ENCODE data around the gene HOXB2. TPM values are rescaled to one million over a fixed set of nuclear protein-coding genes. Genes with fewer than 3 reads are reported as not detected.

HOXB2 gene
- polyA plus RNA-seq, 4 donors: 42.3 to 63.0 (median 53.9) TPM

- no peak for DNase-seq (ENCODE audit: low read depth in 4 of 4, low spot score in 2 of 4)
Measured at GRCh38 chr17:48567646-48568354, 22.9 kb upstream of the HOXB2 start.

DNA sequence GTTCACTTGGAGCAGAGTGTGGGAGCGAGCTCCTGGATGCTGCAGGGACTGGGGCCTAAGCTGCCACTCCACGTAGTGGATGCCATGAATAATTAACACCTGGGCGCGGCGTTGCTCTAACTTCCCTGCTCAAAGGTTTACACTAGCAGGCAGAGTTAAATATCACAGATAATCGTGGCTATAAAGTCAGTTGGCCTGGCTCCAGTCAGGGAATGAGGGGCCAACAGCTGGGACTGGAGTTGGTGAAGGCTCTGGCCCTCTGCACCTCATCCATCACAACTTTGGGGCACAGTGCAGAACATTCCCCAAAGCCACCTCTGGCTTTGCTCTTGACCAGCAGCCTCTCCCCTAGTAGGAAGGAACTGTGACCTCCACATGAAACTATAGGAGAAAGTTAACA, 22.3 kb upstream of the HOXB2 start:
- no peak for DNase-seq (ENCODE audit: low read depth in 4 of 4, low spot score in 2 of 4)

DNA sequence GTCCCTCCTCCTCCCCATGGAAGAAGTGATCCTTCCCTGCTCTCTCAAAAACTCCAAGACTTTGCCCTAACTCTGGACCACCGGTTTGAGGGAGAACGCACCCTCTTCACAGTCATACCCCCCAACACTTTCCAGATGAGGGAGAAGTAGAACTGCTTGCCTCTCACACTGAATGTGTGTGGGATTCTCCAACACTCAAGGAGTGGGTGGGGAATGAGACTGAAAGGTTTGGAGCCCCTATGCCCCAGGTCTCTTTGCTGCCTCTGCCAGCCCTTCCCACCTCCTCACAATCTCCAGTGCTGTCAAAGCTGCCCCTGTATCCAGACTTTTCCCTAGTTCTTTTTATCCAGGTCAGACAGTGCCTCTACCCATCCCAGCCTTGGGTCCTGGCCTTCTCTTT, 21.8 kb upstream of the HOXB2 start:
- no peak for DNase-seq (ENCODE audit: low read depth in 4 of 4, low spot score in 2 of 4)

GRCh38 chr17:48565925-48566710, 21.2 kb upstream of the HOXB2 start:
- DNase-seq (ENCODE audit: low read depth in 4 of 4, low spot score in 2 of 4): no peak

- DNase-seq (ENCODE audit: low read depth in 4 of 4, low spot score in 2 of 4): no peak
Measured at GRCh38 chr17:48565022-48565554, 20.2 kb upstream of the HOXB2 start.

DNA sequence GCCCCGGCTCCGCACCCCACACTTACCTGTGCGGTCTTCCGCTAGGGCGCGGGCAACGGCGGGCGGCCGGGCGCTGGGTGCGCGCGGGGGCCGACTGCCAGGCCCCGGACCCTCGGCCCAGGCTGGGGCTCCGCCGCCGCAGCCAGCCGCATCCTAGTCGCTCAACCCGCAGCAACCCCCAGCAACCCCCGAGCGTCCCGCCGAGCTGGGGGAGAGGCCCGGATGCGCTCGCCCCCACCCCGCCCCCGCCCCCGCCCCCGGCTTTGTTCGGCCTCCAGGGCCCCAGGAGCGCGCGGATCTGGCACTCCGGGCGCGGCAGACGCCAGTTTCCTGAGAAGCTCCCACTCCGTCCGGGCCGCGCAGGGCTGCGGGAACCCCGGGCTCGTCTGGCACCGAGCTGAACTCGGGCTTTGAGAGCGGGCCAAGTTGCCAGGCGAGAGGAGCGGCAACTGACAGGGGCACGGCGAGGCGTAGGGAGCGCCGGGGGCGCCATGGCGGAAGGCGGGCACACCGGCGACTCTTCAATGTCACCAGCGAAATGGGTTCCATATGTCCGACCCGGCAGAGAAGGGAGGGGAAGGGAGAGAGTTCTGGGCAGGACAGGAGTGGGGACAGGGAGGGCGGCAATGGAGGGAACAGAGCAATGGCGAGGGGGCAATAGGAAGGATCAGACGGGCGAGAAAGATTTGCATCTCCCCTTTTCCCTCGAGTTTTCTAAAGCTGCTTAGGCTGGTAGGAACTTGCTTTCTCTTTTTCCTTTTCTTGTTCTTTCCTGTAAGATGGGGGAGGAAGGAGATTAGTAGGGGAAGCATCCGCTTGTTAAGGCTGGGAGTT, 19.5 kb upstream of the HOXB2 start:
- DNase-seq (ENCODE audit: low read depth in 4 of 4, low spot score in 2 of 4): no peak

GRCh38 chr17:48563867-48564187, 18.9 kb upstream of the HOXB2 start:
- no peak for DNase-seq (ENCODE audit: low read depth in 4 of 4, low spot score in 2 of 4)

DNA sequence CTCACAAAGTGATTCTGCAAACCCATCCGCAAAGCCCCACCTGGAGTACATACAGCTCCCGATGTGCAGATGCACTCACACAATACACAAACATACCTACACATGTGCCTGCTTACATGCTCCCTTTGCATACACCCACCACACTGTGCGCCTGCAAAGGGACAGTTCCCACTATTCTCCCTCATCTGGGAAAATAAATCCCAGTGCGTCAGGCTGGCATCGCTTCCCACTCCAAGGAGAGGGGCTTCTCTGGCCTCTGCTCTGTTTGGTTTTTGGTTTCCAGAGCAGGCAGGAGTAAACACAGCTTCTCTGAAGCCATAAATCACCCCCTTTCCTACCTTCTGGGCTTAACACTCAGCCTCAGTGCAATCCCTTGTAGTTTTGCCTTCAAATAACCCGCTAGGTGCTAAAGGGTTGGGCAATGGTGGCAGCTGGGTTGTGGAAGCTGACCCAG, 18.5 kb upstream of the HOXB2 start:
- DNase-seq (ENCODE audit: low read depth in 4 of 4, low spot score in 2 of 4): no peak

GRCh38 chr17:48562934-48563333, 18.0 kb upstream of the HOXB2 start:
- DNase-seq (ENCODE audit: low read depth in 4 of 4, low spot score in 2 of 4): no peak

DNA sequence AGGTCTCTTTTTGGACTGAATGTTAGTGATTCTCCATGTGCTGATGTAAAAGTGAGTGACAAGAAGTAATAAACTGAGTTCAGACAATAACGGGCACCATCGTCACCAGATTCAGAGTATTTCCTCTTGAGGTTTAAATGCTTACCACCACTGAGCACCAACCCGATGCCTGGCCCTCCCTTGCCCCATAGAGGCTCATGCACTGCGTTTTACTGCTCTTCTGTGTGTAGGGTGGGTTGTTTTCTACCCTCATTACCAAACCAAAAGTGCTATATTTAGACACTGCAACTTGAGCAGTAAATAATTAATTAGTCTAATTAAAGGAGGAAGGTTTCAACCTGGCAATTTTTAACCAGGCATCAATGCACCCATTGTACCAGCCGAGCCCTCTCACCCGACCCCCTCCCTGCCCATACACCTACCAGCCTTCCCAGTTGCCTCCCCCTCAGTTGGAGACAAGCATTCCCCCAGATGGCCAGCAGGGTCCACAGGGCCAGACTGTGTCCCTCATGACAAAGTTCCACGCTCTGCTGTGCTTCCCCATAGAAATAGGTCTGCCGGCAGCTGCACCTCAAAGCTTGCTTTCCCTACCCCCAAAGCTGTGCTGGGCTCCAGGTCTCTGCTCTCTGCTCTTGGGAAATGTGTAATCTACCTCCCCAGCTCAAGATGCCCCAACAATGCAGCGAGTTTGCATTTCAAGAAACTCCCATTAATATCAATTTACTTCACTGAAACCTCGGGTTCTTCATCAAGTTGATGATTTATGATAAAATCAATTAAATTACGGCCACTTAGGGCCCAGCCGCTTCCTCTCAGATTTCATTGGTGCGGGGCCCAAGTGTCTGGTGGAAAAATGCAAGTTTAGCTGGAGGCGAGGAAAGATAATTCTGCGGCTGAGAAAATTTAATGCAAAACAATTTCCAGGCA, 17.2 kb upstream of the HOXB2 start:
- no peak for DNase-seq (ENCODE audit: low read depth in 4 of 4, low spot score in 2 of 4)

DNA sequence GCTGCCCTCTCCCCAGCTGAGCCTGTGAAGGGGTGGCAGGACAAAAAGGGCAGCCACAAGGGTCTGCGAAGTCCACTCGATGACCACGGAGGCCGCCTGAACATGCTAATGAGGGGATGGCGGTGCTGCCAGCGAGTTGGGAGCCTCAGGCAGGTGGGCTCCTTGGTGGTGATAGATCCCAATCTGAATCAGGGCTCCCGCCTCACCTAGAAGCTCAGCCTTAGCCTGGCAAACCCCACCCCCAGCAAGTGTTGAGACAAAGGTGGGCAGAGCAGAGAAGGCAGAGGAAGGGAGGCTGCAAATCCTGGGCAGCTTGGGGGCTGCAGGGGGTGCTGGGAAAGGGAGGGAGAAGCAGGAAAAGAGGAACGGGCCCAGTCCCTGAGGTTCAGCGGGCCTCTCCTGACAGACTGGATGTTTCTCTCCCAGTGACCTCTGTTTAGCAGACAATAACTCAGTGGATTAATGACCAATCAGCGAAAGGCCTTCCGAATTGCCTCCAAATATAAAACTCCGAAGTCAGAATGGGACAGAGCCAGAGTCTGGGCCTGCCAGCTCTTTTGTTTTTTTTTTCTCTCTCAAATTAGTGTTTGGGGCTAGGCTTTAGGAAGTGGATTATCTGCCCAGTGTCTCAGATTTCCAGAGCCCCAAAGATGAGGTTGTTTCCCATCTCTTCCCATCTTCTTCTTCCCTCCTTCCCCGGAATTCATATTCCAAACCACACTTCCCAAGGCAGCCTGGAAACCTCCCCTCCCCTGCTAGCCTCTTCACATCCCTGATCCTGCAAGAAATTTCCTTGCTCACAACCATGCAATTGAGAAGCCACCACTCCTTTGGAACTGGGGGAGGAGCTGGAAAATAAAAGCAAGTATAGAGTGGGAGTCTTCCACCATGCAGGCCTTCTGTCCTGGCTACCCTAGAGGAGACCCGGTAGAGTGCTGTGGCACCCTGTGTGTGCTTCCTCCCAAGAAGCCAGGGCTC, 15.2 kb upstream of the HOXB2 start:
- no peak for DNase-seq (ENCODE audit: low read depth in 4 of 4, low spot score in 2 of 4)

DNA sequence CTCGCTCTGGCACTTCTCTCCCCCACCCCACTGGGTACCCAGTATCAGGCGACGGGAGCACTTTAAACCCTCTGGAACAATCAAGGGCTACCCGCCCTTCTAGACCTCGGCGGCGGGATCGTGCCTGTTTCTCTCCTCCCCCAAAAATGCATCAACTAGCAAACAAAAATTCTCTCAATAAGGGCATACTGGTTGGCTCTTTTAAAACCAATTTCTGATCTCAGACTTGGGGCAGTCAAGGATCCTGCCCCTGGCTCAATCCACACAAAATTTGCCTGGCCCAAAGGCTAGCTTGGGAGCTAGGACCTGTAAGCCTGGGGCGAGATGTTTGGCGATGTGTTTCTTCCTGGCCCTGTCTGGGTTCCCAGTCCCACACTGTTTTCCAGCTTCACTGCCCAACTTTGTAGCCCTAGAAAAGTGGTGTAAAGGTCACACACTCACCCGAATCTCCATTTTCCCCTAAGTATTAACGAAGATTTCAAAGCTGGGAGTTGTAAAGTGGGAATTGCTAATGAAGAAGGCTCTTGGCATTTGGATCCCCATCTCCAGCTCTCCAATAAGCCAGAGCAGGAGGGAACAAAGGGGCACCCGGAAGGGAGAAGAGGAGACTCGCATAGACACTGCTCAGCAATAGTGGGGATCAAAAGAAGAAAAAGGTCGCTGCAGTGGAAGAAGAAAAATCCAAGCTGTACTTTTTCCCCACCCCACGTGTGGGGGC, 14.4 kb upstream of the HOXB2 start:
- no peak for DNase-seq (ENCODE audit: low read depth in 4 of 4, low spot score in 2 of 4)

- DNase-seq (ENCODE audit: low read depth in 4 of 4, low spot score in 2 of 4): no peak
Measured at GRCh38 chr17:48558831-48559121, 13.9 kb upstream of the HOXB2 start.

- no peak for DNase-seq (ENCODE audit: low read depth in 4 of 4, low spot score in 2 of 4)
Measured at GRCh38 chr17:48558057-48558830, 13.3 kb upstream of the HOXB2 start.

- DNase-seq (ENCODE audit: low read depth in 4 of 4, low spot score in 2 of 4): no peak
Measured at GRCh38 chr17:48556576-48557401, 11.9 kb upstream of the HOXB2 start.

DNA sequence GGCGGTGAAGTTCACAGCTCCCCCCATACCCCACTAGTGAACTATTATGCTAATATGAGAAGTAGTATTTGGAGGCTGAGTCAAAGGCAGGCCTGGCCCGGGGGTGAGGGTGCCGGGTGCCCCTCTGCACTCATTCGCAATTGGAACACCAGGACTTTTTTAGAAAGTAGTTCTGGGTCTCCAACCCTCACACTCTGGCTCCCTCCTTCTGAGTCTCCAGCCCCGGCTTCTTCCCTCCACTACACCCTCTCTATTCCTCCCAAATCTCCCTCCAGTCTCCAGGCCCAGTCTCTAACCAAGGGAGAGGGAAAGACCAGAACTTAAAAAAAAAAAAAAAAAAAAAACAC, 11.3 kb upstream of the HOXB2 start:
- no peak for DNase-seq (ENCODE audit: low read depth in 4 of 4, low spot score in 2 of 4)
